ENCODE results near the gene DIAPH3.

The DIAPH3 gene

DNA sequence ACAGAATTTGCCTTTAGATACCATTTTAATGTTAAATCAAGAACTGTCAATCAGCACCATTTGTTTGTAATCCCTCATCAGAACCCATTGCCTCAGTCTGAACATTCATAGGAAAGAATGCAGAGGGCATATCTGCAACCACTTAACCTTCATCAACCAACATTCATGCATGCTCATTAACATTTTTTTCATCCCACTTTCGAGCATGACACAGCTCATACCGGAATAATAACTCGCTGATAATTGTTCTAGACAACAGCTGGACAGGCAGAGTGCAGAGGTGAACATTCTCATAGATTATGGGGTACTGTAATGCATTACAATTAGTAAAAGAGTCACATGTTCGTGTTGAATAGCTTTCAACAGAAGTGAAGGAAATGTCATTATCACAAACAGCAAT is 216.8 kb downstream of the DIAPH3 start:
- DNase-seq: no peak

DNA sequence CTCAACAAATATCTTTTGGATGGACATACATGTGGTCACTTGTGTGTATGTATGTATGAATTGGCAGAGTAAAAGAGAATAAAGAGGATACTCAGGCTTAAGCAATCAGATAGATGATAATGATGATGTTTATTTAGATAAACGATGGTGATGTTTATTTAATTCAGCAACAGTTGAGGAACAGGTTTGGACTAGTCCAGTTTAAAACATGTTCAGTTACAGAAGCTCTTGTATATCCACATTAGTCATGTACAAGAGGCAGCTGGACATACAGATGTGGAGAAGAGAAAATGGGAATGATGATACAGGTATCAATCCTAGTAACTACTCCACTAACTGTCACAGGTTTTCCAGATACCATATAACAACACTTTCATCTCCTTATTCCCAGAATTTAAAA is 232.1 kb downstream of the DIAPH3 start:
- DNase-seq: no peak

DNA sequence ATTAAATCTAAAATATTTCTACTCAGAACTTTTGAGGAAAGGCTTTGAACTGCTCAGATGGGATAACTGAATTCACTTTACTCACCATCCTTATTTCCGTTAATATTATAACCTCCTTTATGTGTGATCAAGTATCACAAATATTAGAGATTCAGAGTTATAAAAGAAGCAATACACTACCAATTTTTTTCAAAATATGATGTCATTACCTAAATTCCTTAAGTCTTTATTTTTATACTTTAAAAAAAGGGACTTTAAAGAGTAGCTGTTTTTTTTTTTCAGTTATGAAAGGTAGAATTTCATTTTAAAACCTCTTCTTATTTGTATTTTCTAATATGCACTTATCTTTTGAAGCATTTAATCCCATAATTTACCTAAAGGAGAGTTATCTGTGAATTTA is 239.5 kb downstream of the DIAPH3 start:
- no peak for DNase-seq

DNA sequence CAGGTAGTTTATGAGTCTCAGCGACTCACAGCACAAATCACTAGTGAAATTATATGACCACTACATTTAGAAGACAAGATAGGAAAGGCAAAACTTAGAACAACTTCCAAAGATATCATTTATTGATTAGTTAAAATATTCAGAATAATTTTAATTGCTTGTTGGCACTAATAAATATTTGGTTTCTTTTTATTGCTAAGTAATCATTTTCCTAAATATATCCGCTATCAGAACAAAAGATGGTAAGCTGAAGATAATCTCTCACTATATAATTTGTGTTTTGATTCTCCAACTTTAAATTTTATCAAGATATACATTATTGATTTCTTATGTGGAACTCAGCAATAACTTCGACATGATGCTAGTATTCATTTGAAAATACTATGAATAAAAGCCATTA is 248.5 kb downstream of the DIAPH3 start:
- DNase-seq: no peak

DNA sequence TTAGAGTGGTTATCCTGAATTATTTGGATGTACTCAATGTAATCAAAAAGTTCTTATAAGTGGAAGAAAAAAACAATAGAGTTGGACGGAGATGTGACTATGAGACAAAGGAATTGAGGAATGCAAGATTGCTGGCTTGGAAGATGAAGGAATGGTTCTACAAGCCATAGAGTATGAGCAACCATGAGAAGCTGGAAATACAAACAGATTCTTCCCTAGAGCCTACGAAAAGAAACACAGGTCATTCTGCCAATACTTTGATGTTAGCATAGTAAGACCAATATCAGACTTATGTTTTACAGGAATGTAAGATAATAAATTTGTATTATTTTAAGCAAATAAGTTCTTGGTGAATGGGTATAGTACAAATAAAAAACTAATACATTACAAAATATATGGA is 249.2 kb downstream of the DIAPH3 start:
- no peak for DNase-seq

DNA sequence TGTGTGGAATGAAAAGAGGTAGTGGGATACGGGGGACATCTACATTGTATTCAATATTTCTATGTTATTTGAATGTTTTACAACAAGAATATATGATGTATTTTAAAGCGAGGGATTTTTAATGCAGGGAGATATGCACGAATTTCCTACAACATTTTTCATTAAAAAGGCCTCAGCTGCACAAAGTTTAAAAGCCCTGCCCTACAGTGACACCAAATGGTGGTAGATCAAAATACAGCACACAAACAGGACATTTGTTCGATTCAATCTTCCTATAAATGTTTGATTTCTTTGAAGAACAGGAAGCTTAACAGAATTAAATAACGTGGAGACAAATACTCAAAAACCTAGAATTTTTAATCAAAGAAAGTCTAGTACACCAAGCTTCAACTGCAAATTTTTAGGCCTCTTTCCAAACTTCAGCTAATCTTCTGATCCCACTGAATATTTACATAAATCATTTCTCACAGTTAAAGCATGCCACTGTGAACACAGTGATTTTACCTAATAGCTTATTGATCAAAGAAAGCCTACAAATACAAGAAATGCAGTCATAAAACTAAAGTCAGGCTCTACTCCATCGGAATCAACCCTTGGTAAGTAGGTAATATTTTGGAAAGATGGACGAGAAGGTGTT is 257.2 kb downstream of the DIAPH3 start:
- no peak for DNase-seq

DNA sequence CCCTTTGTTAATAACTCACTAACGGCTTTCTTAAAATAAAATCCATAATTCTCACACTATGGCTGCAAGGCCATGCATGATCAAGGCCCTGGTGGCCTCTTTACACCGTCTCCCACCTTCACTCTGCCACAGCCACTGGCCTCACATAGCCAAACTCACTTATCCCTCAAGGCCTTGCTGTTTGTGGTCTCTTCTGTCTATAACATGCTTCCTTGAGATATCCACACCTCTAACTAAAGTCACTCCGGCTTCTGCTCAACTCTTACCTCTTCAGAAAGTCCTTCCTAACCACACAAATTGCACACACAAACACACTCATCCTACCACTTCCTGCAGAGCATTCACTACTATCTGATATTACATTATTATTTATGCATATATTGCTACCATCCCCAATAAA is 262.5 kb downstream of the DIAPH3 start:
- DNase-seq: no peak

DNA sequence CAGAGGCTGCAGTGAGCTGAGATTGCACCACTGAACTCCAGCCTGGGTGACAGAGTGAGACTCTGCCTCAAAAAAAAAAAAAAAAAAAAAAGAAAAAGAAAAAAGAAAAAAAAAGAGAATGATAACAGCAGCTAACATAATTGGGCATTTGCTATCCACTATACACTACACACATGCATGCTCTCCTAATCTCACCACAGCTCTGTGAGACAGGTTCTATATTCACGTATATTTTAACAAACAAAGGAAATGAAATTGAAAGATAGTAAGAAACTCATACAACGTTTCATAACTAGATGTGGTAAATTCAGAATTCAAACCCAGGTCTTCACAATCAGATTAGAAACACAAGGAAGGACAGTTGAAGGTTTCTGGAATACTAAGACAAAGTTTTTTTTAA is 265.7 kb downstream of the DIAPH3 start:
- DNase-seq: no peak

DNA sequence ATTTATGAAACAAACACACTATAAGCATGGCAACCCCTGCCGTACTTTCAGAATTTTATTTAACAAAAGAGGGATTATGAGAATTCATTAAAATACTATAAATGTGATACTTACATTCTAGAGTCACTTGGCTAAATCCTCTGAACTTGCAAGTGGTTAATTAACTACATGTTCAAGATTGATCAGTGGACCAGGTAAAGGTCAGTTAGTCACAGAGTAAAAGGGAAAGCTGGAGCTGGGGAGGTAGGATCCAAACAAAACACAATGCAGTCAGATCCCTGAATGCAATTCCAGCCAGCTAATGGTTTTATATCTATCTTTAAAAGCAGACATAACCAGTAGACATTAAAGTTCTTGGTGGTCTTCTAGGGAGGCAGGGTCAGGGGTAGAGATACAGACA is 270.5 kb downstream of the DIAPH3 start:
- DNase-seq: no peak

DNA sequence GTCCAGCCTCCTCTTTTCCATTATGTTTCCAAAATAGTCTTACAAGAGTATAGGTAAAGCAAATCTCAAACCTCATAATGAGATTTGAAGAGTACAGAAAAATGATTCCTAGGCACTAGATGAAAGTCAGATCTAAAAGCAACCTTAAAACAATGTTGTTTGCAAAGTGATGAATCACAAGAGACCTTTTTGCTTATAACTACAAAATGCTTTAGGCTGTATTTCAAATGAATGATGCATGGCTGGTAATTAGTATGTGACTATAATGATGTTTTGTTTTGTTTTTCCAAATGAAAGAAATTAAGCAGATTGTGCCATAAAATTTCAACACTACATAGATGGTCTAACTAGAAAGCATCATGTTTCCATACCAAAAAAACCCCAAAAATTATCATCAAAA is 272.7 kb downstream of the DIAPH3 start:
- DNase-seq: no peak

DNA sequence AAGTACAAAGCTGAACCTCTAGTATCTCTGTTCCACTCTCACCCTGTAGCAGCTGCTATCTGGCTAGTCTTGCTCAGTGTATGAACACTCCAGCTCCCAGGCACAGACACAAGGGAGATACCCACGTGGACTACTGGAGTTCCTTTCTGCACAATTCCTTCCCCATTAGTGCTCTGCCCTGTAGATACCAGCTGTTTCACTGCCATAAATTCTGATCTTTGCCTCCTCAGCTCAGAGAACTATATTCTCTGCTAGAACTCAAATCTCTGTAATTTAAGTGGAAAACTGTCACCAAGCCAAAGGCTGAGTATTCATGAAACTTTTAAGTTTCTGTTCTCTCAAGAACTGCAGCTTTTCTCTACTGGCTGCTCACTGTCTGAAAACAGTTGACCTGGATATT is 273.7 kb downstream of the DIAPH3 start:
- DNase-seq: no peak

DNA sequence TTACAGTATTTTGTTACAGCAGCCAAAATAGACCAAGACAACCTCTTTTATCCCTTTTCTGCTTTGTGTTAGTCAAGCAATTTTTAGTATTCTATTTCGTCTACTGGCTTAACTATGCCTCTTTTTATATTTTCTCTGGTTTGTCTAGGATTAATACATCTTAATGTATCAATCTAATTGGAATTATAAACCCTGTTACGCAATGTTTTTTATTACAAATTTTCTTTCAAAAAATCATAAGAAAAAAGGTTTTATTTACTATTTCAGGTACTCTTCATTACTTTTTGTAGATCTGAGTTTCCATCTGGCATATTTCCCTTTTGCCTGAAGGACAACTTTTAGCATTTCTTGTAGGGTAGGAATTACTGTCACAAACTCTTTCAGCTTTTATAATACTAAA is 275.3 kb downstream of the DIAPH3 start:
- no peak for DNase-seq

DNA sequence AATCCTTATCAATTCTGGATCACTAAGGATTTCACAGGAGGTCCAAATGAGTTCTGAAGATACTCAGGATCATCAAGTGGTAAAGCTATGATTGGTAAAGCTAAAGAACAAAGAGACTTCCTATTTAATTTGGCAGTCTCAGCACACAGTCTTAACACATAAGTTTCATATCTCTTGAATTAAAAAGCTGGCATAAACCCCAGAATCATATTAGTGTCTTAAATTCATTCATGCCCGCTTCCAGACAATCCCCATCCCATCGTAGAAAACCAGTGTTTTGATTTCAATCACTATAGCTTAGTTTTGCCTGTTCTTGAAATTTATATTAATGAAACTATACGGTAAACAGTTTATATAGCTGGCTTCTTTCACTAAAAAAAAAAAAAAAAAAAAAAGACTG is 278.7 kb downstream of the DIAPH3 start:
- DNase-seq: no peak

DNA sequence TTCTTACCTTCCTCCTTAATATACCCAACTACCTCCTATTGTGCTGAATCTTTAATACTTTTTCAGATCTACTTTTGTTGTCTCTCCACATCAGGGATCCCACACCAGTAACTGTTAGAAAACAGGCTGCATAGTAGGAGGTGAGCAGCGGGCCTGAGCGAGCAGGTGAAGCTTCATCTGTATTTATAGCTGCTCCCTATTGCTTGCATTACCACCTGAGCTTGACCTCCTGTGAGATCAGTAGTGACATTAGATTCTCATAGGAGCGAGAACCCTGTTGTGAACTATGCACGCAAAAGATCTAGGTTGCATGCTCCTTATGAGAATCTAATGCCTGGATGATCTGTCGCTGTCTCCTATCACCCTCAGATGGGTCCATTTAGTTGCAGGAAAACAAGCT is 279.8 kb downstream of the DIAPH3 start:
- DNase-seq: no peak

DNA sequence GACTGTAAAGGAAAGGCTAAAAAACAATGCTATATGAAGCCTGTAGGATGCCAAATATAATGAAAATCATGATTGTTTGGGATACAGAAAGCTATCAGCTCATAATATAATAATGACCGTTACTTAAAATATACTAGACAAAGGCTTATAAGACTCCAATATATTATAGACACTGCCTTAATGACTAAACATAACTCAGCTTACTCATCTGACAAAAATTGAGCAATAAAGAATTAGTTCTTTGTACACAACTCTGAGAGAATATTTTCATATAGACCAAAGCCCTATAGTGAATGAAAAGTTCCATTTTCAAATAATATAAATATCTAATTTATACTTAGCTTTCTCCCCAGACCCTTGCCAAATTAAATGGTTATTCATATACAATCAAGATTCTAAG is 283.3 kb downstream of the DIAPH3 start:
- DNase-seq: no peak

DNA sequence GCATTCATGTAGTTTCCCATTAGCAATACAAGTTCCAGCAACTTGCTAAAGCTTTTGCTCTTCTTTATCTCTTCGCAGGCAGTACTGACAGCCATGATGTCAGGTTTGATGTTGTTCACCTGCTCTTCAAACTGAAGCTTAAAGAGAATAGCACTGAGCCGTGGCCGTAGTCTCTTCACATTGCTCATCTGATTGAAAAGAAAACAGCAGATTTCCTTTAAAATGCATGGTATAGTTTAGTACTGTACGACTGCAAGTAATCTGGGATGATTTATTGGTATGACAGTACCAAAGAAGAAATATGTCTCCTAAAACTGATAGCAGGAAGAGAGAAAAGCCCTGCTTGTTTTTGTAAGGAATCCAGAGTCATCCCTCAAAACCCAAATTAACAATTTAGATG is 284.4 kb downstream of the DIAPH3 start:
- no peak for DNase-seq

DNA sequence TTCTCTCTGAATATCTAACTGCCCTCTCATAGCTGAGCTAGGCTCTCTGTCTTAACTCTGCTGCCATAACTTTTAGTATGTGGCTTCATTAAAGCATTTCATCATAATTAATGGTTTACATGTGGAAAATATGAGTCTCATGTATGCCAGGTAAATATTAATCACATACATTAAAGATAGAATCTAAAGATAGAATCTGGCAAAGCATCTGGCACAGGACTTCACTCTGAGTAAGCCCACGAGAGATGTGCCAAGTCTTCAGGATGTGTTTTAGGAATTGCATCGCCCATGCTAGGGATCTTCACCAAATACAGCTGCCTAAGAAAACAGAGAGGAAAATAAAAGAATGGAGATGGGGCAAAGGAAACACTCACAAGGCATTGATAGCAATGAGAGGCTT is 285.8 kb downstream of the DIAPH3 start:
- DNase-seq: no peak

DNA sequence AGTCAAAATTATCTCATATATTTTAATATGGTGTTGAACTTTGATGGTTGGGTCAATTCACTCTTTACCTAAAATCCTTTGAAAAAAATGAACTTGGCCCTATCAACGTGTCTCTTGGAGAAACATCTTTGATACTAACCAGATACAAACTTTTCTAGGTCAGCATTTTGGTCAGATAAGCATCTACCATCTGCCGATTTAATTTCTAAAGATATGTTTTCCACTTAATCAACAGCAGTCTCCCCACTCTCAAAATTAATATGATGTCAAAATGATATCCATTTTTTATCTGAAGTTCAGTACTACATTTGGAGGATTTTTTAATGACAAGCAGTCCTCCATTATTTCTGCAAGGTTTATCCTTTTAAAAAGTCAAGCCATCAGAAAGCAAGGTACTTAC is 288.8 kb downstream of the DIAPH3 start:
- no peak for DNase-seq

DNA sequence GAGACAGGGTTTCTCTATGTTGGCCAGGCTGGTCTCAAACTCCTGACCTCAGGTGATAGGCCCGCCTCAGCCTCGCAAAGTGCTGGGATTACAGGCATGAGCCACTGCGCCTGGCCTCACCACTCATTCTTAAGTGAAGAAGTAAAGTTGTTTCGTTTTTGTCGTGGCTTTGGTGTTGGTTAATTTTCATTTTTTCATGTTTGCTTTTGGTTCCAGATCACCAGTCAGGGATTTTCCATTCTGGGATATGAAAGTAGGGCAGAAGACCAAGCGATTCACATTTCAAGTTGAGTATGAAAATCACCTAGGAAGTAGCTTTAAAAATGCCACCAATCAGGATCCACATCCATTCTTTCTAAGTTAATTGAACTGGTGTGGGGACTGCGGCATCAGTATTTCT is 289.9 kb downstream of the DIAPH3 start:
- no peak for DNase-seq

DNA sequence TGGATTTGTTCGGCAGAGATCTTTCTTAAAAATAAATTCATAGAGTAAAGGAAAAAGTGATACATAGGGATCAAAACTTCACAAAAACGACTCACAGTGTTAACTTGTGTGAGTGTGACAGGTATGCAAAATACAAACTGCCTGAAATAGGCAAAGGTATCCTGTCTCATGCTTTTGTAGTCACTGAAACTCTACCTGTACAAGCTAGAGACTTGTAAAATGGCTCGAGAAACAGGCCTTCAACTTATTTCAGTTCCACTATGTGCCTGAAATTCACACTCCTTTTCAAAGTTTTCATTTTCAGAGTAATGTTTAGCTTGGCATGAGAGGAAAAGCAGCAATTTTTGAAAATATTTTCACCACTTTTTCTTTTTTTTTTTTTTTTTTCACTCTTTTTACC is 290.4 kb downstream of the DIAPH3 start:
- no peak for DNase-seq

DNA sequence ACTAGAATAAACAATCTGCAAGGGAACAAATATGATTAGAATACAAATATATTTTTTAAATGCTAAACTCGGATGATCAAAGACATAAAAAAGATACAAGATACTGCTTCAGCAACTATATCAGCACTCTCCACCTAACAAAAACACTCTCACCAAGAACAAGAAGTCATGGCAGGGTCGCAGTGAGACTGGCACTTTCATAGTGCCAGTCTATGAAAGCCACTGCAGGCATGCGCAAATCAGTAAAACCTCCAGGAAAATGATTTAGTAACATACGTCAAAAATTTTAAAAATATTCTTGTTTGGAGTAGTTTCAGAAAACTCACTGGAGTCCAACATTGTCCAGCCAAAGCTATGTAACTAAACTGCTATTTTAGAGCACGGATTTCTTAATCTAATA is 295.9 kb downstream of the DIAPH3 start:
- no peak for DNase-seq

DNA sequence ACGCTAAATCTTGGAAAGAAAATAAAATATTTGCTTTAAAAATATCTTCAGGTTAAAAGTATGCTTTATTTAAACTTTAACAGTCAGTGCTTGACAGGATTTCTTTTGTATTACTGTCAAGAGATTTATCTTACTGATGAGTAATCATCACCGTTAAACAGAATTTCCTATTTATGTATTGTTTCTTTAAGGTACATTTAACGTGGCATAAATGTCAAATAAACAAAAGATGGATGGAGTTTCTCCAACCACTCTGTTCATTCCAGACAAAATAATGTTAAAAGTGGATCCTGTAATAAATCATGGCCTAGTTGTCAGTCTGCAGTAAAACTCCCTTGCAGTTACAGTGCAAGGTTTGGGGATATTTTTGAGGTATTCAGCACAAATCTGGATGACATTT is 298.3 kb downstream of the DIAPH3 start:
- DNase-seq: no peak

DNA sequence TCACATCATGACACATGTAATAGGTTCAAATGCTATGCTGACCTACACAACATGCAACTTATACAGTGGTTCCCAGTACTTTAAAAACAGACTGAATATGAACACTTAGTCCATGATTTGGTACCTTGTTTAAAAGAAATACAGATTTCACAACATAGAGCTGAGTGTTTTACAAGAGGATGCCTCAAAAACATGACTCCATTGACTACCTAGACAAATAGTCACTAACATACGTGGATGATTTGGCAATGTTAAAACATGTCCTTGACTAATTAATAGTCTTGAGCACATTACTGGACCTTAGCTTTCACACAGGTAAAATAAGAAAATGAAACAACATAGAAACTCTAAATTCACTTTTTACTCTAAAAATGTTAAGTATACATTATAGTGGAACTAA is 300.1 kb downstream of the DIAPH3 start:
- no peak for DNase-seq

DNA sequence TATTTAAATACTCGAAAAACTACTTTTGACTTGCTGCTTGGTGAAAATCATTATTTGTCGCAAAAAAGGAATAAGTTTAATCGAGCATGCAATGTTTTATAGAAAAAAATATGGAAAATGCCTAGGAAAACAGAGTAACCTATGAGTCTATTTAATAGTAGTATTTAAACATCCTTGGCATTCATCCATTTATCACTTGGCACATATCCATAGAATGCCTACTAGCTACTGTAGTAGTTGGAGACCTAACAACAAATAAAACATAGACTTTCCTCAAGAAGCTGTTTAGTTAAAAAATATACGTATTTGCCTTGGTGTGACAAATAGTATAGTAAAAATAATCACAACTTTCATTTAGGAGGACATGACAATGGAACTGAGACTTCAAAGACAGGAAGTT is 302.1 kb downstream of the DIAPH3 start:
- DNase-seq: no peak

DNA sequence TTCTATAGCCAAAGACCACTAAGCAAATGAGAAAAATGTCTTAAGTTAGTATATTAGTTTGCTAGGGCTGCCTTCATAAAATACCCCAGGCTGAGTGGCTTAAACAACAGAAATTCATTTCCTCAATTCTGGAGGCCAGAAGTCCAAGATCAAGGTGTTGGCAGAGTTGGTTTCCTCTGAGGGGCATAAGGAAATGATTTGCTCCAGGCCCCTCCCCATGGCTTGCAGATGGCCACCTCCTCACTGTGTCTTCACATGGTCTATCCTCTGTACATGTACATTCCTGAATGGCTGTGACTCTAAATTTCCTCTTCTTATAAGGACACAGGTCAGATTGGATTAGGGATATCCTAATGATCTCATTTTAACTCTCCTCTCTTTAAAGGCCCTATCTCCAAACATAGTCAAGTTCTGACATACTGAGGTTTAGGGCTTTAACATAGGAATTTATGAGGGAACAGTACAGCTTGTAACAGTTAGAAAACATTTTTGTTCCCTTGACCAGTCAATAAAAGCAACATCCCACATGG is 307.4 kb downstream of the DIAPH3 start:
- no peak for DNase-seq

All from T1000 (cell line).